ENCODE data around the gene CACNA2D1. TPM values are rescaled to one million over a fixed set of nuclear protein-coding genes. Genes with fewer than 3 reads are reported as not detected.
A peak's percentile ranks its signal among the peaks of the same experiment; 100 is the strongest.

CACNA2D1 gene
- total RNA-seq, 1 experiment from 2014 or later: 9.8 TPM

- ATAC-seq (peak; percentile 93), DNase-seq (ENCODE audit: low read depth, low spot score) (peak; percentile 72)
- Histone ChIP-seq H3K4me1 (ENCODE audit: control insufficient read depth, insufficient read depth, low read length) (peaks cover 19% of the 10 kb centered on the region), H3K36me3 (ENCODE audit: control insufficient read depth, insufficient read depth, low read length) (no peaks in the 10 kb centered on the region), H3K27ac (ENCODE audit: low read length) (peak overlapping the region; percentile 52), H3K9me3 (ENCODE audit: control insufficient read depth, insufficient read depth, low read depth, low read length) (no peaks in the 10 kb centered on the region), H3K4me3 (ENCODE audit: low read depth in 2 of 2, low read length in 2 of 2) (0 out of 4 replicates have a peak overlapping the region, but pooled peaks of 1 of the 2 experiments have one; percentile 4), H3K27me3 (ENCODE audit: control insufficient read depth, insufficient read depth, low read length) (no peaks in the 10 kb centered on the region)
- intact Hi-C loops (cut with micrococcal nuclease; ENCODE audit: unreplicated experiment): loop anchor here (10.0 kb wide), 3 partner anchors 125 to 555 kb away; no protein-coding TSS in a partner anchor
- no TSS peak for BruUV-seq (replicated peaks)
- ChIA-PET POLR2A (no interaction called here), CTCF (no interaction called here)
- in situ Hi-C loops (cut with HindIII; ENCODE audit: low pct_unique_long_range_greater_than_20kb, low sequenced_read_pairs): no loop called here
- no peak for TF ChIP-seq SIN3A (IDR thresholded peaks at IDR 0.05; ENCODE audit: borderline replicate concordance, insufficient read depth, low read depth, low read length)
- no peak for TF ChIP-seq CTCF (IDR thresholded peaks at IDR 0.05)
- TF ChIP-seq POLR2AphosphoS5 (IDR thresholded peaks at IDR 0.05; ENCODE audit: low read depth, low read length): no peak
- no peak for TF ChIP-seq TCF7L2 (IDR thresholded peaks at IDR 0.05; ENCODE audit: low read depth, low read length)
- TF ChIP-seq, protein P1, sequence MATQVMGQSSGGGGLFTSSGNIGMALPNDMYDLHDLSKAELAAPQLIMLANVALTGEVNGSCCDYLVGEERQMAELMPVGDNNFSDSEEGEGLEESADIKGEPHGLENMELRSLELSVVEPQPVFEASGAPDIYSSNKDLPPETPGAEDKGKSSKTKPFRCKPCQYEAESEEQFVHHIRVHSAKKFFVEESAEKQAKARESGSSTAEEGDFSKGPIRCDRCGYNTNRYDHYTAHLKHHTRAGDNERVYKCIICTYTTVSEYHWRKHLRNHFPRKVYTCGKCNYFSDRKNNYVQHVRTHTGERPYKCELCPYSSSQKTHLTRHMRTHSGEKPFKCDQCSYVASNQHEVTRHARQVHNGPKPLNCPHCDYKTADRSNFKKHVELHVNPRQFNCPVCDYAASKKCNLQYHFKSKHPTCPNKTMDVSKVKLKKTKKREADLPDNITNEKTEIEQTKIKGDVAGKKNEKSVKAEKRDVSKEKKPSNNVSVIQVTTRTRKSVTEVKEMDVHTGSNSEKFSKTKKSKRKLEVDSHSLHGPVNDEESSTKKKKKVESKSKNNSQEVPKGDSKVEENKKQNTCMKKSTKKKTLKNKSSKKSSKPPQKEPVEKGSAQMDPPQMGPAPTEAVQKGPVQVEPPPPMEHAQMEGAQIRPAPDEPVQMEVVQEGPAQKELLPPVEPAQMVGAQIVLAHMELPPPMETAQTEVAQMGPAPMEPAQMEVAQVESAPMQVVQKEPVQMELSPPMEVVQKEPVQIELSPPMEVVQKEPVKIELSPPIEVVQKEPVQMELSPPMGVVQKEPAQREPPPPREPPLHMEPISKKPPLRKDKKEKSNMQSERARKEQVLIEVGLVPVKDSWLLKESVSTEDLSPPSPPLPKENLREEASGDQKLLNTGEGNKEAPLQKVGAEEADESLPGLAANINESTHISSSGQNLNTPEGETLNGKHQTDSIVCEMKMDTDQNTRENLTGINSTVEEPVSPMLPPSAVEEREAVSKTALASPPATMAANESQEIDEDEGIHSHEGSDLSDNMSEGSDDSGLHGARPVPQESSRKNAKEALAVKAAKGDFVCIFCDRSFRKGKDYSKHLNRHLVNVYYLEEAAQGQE (IDR thresholded peaks at IDR 0.05; ENCODE audit: insufficient read depth in 1 of 2, low read depth in 2 of 2, low read length in 1 of 2): no peak
These were observed 394.1 kb downstream of the CACNA2D1 start for GRCh38 chr7:82049442-82049841.

- no peak overlapping the region for H3K4me3 ChIP-seq (ENCODE audit: low read depth in 2 of 2, low read length in 2 of 2)
- in situ Hi-C loops (cut with HindIII; ENCODE audit: low pct_unique_long_range_greater_than_20kb, low sequenced_read_pairs): no loop called here
- H3K9me3 ChIP-seq (ENCODE audit: control insufficient read depth, insufficient read depth, low read depth, low read length): no peaks in the 10 kb centered on the region
- no peaks in the 10 kb centered on the region for H3K27me3 ChIP-seq (ENCODE audit: control insufficient read depth, insufficient read depth, low read length)
- BruUV-seq (replicated peaks): no TSS peak
- TF ChIP-seq CTCF (IDR thresholded peaks at IDR 0.05) (peak; percentile 64; the same call in 1 of the 2 replicates), POLR2AphosphoS5 (IDR thresholded peaks at IDR 0.05; ENCODE audit: low read depth, low read length) (no peak), SIN3A (IDR thresholded peaks at IDR 0.05; ENCODE audit: borderline replicate concordance, insufficient read depth, low read depth, low read length) (no peak)
- peak; percentile 54 for DNase-seq (ENCODE audit: low read depth, low spot score)
- ChIA-PET CTCF (interaction anchor here (1.2 kb wide), 1 partner anchor 115 kb away, joined by 3 read pairs; no protein-coding TSS in a partner anchor), POLR2A (no interaction called here)
- ATAC-seq: 0 out of 2 replicates have a peak, but pooled peaks have one; percentile 58
- no peaks in the 10 kb centered on the region for H3K36me3 ChIP-seq (ENCODE audit: control insufficient read depth, insufficient read depth, low read length)
- peaks cover 3% of the 10 kb centered on the region; the same call in 1 of the 2 replicates for H3K4me1 ChIP-seq (ENCODE audit: control insufficient read depth, insufficient read depth, low read length)
- no peak overlapping the region for H3K27ac ChIP-seq (ENCODE audit: low read length)
- intact Hi-C loops (cut with micrococcal nuclease; ENCODE audit: unreplicated experiment): loop anchor here (1.0 to 10.0 kb wide), 5 partner anchors 130 to 685 kb away; no protein-coding TSS in a partner anchor
These were observed 399.0 kb downstream of the CACNA2D1 start for GRCh38 chr7:82044497-82045080.
